Stimulated activated CD8-positive, alpha-beta memory T cell treated with anti-CD3 and anti-CD28 coated beads, Interleukin-7, amount 100 ng/mL, for 48 hours (primary cell): ENCODE measurements around the gene FHDC1.

ENCODE experiments used
- DNase-seq, 2 donors: peaks; one replicate each; pipeline ENCODE4 v3.0.0-alpha.2; 2020; ENCODE audit warnings: low read depth in 1 of 2; ENCODE audit errors: extremely low read depth in 1 of 2

The FHDC1 gene

DNA sequence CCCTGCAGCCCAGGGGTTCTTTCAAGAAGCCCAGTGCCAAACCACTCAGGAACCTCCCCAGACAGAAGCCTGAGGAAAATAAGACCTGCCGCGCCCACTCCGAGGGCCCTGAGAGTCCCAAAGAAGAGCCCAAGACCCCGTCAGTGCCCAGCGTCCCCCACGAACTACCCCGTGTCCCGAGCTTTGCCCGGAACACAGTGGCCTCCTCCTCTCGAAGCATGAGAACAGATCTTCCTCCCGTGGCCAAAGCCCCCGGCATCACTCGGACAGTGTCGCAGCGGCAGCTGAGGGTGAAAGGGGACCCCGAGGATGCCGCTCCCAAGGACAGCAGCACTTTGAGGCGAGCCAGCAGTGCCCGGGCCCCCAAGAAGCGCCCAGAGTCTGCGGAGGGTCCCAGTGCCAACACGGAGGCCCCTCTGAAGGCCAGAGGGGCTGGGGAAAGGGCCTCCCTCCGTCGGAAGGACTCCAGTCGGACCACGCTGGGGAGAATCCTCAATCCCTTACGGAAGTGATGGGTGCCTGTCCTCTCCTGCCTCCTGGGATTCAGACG is 40.2 kb downstream of the FHDC1 start:
- no peak for DNase-seq

DNA sequence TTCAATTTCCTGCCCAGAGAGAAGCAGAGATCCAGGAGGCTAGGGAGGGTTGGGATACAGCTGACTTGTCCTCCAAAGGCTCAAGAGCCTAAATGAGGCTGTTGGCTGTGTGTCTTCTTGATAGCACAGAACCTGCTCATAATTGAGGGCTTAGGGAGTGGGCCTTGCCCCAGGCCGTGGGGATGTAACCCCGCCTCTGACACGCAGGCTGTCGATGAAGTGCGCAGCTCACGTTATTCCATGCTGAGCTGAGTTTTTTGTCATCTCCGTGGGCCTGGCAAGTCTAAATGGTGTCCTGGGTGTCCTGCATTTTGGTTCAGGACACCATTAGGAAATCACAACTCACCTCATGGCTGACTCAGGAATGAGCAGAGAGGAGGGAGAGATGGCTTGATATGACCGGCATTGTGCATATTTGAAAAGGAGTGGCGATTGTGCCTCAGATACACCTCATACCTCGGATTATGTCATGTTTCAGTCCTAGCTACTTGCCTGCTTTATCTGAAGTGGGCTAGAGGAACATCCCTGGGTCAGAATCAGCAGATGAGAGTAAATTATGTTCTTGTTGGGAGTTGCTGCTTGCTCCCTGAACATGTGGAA is 43.7 kb downstream of the FHDC1 start:
- no peak for DNase-seq

DNA sequence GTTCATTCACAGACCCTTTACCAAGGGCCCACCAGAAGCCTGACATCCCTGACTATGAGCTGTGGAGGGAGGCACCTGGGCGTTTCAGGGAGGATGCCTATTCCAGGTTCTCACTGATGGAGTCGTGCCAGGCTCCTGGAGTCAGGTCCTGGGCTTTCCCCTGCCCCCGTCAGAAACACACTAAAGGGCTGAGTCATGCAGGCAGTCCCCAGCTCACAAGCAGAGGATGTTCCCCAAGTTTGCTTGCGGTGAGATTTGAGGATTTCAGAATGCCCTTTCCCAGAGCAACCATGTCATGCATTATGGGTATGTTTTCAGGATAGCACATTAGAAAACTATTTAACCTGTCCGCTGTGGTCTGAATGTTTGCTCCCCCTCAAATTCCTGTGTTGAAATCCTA is 45.2 kb downstream of the FHDC1 start:
- no peak for DNase-seq

DNA sequence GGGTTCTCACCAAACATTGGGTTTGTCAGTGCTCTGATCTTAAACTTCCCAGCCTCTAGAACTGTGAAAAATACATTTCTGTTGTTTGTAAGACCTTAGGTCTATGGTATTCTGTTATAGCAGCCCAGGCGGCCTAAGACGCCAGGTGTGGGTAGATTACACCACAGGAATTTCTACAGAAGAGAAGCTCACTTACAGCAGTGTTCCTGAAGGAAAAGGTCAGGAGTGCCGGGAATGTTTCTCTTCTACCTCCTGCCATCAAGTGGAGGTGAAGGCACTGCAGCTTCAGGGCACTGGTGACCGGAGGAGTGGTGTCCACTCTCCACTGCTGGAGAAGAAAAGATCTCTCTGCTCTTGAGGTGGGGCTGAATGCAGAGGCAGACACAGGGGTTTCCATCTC is 45.7 kb downstream of the FHDC1 start:
- no peak for DNase-seq

DNA sequence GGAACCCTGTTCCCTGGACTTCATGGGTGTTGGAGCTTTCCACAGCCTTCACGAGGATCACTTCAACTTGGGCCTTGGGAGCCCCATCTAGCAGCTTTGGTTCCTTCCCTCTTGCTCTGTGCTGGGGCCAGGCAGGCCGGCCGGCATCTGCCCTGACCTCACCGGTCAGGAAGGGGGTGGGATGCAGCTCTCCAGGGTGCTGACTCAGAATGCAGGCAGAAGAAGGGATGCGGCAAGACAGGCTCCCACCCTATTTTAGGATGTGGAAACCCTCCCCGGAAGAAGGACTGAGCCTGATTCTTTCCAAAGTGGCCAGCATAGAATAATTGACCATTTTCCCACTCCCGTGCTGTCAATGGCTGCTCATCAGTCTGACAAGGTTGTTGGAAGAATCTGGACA is 47.1 kb downstream of the FHDC1 start:
- DNase-seq: no peak

DNA sequence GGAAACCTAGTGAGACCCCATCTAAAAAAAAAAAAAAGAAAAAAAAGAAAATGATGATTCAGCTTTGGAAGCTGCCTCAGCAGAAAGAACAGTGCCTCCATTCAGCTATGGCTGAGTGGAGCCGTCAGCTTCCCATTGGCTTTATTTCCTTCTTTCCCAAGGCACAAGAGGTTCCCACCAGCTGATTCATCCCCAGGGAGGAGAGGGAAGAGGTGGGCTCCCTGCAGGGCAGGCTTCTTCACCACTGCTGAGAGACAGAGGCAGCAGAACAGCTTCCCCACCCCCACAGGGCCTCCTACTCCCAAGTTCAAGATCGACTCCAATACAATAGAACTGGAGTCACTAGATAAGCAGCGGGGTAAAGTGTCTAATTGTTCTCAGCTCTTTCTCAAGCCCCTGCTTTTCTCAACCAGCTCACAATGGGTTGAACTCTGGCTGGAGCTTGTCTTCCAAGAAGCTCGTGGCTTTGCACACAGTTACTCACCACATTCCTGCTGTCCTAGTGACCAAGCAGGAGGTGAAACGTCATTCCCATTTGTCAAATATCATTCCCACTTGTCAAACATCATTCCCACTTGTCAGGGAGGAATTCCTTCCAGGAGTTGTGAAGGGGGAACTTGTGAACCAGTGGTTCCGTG is 47.8 kb downstream of the FHDC1 start:
- DNase-seq: no peak

DNA sequence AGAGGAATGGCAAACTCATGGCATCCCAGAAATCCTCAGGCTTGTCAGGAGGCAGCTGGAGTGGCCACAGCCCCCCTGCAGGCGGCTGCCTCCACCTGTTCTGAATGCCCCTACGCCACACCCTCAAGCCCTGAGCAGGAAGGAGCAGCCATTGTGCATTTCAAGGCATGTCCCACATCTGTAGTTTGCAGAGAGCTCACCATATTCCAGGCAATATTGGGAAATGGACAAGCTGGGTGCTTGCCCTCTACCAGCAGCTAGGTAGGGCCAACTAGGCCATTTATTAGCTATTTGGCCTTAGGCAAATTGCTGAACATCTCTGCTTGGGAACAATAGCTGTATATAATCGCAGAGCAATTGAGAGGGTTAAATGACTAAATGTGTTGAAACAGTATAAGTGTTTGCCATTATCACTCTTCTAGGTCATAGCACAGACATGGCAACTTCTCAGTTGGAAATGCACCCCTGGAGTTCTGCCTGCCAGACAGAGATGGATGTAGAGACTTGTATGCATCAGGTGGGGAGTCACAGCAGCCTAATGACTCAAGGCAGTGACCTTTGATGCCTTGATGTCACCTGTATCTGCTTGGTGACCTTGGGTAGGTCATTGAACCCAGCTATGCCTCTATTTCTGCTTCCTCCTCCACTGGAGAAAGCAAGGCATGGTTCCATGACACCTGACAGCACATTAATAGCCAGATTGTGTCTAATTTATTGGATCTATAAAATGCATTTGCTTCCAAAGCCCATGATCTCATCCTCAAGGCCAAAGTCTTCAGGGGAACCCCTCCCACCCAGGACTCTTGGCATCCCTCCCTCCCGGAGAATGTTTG is 52.8 kb downstream of the FHDC1 start:
- DNase-seq: no peak

DNA sequence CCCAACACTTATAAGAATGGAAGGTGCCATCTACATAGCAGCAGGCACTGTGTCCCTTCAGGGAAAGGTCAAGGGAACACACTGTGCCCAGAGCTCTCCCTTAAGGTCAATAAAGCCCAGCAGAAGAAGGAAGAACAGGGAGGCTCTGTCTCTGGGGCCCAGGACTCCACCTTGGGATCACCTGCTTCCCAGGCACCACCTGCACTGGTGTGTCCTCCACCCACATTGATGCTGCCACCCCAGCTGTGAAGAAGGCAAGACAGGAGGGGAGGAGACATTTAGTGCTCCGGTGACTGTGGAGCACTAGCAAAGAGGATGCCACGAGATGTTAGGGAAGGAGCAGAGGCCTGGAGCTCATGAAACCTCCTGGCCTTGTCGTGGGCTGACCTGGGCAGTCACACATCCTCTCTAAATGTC is 53.4 kb downstream of the FHDC1 start:
- no peak for DNase-seq

DNA sequence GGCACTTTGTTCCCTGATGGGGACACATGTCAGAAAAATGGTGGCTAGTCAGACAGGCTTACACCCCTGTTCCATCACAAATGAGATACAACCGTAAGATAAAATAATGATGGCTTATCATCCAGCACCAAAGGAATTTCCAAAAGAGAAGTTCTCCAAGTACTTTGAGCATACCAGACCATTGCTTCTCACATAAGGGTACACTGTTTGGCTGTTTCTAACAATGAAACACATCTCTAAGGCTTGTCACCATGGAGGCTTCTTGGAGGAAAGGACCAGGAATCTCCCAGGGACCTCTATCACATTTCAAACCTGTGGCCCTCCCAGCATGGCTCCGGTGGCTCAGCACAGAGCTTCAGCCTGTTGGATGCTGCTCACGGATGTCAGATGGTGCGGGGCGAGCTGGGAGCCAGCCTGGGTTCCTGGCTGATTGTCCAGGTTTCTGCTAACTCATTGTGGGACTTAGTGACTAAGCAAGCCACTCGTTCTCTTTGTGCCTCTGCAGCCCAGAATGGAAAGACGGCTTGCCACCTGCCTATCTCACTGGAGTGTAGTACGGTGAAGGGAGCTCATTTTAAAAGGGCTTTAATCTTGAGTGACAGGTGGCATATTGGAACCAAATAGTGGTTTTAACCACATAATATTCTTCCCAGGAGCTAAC is 54.5 kb downstream of the FHDC1 start:
- no peak for DNase-seq

DNA sequence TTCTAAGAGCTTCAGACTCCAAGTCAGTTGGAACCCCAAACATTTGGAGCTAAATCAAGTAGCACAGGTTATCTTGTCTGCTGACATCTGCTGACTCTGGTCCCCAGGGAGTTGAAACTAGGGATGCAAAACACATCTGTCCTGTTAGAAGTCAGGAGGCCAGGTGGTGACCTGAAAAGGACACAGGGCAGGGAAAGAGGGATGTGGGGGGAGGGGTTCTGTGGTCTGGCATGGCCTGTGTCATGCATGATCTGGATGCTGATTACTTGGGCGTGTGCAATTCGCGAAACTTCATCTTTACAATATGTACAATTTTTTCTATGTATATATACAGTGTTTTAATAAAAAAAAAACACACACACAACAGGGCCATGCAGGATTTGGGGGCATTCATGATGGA is 55.3 kb downstream of the FHDC1 start:
- no peak for DNase-seq

DNA sequence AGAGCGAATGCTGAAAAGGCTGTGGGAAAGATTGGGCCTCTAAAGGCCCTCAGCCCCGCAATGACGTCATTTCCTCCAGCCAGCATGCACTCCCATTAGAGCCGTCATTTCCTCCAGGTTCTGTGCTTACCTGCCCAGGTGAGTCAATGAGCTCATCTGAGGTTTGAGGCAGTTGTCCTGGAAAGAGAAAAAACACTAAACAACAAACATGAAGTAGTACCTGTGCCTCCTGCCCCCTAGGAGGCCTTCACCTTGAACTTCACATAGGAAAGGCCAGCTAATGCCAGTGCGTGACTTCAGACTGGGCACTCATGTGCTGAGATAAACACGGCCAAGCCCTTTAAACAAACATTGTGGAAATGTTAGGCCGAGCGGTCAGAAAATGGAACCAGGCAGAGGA is 55.9 kb downstream of the FHDC1 start:
- DNase-seq: no peak

DNA sequence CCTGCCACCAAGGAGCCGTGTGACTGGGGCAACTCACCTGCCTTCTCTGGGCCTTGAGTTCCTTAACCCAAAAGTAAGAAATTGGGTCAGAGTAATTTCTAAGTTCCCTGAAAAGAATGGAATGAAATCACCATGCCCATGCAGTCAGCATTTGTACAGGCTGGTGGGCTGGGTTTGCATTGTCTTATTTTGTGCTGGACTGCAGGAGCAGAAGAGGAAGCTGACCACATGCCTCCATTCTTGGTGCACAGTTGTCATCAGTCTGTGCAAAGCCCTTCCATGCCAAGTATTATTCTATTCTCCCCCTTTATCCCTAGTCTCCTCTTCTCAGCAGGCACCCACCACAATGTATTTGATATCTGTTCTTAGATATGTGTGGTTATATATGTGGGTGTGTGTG is 56.3 kb downstream of the FHDC1 start:
- DNase-seq: no peak

DNA sequence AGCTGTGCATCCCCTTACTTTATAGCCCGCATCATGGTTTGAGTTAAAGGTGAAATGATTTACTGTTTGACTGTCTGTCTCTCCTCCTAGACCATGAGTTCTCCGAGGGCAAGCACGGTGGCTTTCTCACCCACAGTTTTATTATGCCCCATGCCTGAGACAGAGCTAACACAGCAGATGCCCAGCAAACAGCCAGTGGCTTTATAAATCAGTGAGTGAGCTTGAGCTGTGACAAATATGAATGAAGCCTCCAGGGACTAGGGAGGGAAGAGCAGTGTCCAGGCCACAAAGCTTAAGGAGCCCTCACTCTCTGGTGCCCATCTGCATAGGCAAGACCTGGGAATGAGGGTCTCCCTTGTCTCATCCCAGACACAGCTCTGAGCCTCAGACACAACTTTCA is 57.9 kb downstream of the FHDC1 start:
- no peak for DNase-seq

DNA sequence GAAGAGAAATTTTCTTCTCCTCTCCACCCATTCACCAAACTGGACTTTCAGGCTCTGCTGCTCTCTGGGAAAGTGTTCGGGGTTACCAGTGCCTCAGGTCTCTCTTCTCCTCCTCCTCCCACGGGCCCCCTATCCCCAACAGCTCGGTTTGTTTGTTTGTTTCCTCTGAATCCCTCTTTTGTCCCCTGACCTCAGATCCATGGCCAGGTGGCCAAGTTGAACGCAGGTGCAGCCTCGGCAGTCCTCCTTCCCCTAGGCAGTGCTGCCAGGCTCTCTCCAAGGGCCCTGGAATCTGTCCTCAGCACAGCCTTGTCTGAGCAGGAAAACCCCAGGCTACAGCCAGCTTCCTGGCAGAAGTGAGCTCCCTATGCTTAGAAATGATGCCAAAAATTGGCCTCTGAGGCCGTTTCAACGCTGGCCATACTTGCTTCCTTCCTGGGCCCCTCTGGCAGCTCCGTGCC is 60.0 kb downstream of the FHDC1 start:
- DNase-seq: no peak

DNA sequence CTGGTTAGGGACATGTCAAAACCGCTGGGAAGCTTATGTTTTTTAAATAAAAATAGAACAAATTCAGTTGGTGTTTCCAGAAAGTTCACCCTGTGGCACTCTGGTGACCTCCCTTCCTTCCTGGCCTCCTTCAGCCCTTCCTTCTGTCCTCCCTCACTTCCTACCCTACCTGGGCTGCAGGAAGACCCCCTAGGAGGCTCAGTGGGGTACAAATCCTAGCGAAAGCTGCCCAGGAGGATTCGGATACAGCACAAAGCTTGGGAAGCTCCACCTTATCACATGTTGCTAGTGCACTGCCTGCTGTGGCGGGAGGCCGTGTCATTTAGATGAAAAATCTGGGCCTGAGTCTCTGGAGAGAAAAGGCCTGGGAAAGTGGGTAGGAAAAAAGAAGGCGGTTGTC is 60.5 kb downstream of the FHDC1 start:
- no peak for DNase-seq

DNA sequence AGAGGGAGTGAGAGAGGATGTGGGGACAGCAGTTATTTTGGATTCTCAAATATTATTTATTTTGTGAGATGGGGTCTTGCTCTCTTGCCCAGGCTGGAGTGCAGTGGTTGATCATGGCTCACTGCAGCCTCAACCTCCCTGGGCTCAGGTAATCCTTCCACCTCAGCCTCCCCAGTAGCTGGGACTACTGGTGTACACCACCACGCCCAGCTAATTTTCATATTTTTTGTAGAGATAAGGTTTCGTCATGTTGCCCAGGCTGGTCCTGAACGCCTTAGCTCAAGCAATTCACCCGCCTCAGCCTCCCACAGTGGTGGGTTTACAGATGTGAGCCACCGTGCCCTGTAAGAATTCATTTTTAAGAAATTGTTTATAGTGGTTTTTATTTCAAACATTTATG is 61.2 kb downstream of the FHDC1 start:
- DNase-seq: no peak

DNA sequence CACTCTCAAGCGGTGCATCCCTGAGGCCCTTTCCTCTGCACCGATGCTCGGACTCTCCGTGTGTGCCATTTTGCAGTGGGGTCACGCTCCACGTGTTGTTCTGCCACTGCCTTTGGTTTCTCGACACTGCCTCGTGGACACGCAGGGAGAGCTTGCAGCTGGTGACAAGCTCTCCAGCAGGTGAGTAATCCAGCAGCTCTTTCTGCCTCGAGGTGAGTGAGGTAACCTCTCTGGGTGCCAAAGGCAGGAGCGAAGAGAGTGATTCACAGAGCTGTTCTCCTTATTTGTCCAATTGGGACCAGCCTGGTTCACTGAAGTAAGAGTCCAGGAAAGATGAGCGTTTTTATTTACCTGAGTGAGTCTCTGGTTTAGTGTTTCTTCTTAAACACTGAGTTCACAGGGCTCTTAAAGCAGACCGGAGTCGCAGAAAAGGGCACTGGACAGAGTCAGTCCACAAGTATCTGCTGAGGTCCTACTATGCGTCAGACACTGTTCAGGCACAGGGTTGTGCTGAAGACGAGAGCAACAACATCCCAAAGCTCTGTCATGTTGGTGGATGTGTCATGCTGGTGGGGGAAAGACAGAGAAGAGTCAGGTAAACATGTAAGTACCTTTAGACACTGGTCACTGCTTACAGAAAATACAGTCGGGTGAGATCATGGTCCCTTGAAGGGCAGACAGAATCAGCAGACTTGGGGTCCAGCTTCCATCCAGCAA is 61.8 kb downstream of the FHDC1 start:
- DNase-seq: no peak

DNA sequence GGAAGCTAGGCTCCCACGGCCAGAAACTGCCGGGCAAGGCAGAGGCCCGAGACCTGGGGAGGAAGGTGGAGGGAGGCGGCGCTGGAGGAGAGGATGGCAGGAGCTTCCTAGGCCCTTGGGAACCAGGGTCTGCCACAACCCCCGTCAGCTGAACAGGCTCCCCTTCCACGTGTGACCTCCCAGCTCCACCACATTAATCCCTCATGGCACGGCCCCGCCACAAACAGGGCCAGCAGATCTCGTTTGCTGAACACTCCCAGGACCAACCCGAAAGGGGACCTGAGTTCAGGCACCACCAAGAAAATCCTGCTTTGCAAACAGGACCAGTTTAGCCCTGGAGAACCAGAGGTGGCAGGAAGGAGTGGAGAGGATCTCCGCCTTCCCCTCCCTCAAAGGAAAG is 62.7 kb downstream of the FHDC1 start:
- no peak for DNase-seq

DNA sequence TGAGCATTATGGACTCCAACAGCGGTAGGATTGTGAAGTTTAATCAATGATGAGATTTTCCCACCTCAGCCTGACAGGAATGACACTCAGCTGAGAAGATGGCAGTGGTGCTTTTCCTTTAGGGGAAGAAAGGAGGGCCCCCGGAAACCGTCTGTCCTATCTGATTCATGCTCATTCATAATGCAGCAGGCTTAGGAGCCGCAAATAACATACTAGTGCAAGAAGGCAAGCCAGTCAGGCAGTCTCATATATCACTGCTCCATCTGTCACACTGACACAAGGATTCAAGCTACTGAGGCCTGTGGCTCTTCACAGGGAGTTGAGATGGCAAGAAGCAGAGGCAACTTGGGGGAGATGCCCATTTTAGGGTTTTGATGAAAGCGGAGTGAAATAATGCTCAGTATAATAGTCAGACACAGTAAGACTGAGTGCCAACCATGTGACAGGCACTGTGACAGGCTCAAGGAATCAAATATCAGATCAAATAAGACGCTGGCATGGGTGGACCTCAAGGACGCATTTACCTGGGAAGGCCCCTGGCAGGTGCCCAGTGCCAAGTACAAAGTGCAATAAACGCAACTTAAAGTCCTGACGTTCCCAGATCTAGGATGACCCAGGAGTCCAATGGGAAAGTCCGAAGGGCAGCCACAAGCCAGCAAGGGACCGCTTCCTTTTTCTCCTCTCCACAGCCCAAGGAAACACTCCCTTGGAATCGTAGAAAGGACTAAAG is 63.4 kb downstream of the FHDC1 start:
- DNase-seq: no peak

DNA sequence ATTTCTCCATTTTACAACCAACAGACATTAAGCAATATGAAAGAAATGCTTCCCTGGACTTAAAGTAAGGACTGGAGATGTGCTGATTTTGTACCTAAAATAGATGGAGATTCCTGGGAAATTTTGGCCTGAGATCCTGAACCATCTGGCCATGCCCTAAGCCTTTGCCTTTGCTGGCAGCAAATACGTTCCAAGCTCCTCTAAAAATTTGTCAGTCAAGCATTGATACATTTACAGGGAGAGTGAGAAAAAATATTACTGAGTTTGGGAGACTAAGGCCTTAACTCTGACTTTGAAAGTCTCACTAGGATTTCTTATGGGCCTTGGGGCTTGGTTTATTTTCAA is 63.9 kb downstream of the FHDC1 start:
- no peak for DNase-seq
